ENCODE measurements around the gene NPTX1. TPM values are rescaled to one million over a fixed set of nuclear protein-coding genes. Genes with fewer than 3 reads are reported as not detected.

The NPTX1 gene
- total and polyA plus RNA-seq, 2 of the 13 experiments (the other 11 are each of a cell fraction or from before 2014, with no cell fraction given): 0.01 TPM; not detected in 1

DNA sequence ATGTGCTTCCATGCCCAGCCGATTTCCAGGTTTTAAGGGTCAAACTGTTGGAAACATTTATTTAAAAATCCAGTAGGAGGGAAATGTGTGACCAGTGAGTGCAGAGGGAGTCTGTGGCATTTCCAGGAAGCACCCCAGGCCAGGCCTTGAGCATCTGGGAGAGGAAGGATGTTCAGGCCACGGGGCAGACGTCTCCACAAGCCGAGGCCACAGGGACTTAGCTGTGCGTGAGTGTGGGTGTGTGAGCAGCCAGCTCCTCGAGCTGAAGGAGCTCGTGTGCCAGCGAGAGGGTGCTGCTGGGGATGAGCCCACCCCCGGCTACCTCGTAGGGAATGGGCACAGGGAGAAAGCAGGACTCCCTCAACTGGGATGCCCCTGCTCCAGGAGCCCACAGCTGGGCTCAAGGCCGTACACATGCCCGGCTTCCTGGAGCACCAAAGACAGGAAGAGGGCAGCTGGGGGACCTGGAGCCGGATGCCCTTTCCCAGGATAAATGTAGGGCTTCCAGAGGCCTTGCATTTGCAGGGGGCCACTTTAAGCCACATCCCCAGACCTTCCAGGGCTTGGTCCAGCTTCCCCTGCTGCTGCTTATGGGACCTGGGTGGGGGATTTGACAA is 12.5 kb downstream of the NPTX1 start:
- intact Hi-C loops (cut with micrococcal nuclease; ENCODE audit: unreplicated experiment) (no loop called here), in situ Hi-C loops (cut with HindIII; ENCODE audit: extremely low pct_ligation_motif_present, low pct_unique_long_range_greater_than_20kb) (no loop called here)
- H3K27ac ChIP-seq (ENCODE audit: extremely low read length, insufficient read depth, low read length): no peak overlapping the region
- H3K79me2 ChIP-seq (ENCODE audit: insufficient read depth, low read length): no peaks in the 10 kb centered on the region
- POLR2A ChIA-PET: interaction anchor here (2.7 kb wide), 1 partner anchor 9 kb away, joined by 20 read pairs; no protein-coding TSS in a partner anchor
- BruUV-seq (replicated peaks): no TSS peak
- no peak overlapping the region for H3K9ac ChIP-seq (ENCODE audit: insufficient read depth, low read depth, low read length)
- no peak for FAIRE-seq
- TF ChIP-seq, protein P1, sequence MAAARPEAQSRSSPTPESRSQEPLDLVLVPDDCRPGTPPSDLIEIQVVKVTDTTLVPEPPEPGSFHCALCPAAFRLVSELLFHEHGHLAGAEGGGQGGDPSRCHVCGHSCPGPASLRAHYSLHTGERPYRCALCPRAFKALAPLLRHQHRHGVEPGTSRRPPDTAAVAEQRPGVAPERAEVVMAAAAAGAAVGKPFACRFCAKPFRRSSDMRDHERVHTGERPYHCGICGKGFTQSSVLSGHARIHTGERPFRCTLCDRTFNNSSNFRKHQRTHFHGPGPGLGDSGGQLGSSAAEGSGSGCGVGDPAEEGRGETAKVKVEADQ (CRISPR knock-in tag; IDR thresholded peaks at IDR 0.05; ENCODE audit: borderline replicate concordance): no peak
- TF ChIP-seq ZNF350 (CRISPR knock-in tag; IDR thresholded peaks at IDR 0.05; ENCODE audit: borderline replicate concordance, low read depth): no peak
- TF ChIP-seq, protein P2, sequence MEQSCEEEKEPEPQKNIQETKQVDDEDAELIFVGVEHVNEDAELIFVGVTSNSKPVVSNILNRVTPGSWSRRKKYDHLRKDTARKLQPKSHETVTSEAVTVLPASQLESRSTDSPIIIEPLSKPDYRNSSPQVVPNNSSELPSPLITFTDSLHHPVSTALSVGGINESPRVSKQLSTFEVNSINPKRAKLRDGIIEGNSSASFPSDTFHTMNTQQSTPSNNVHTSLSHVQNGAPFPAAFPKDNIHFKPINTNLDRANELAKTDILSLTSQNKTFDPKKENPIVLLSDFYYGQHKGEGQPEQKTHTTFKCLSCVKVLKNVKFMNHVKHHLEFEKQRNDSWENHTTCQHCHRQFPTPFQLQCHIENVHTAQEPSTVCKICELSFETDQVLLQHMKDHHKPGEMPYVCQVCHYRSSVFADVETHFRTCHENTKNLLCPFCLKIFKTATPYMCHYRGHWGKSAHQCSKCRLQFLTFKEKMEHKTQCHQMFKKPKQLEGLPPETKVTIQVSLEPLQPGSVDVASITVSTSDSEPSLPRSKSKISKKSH (CRISPR knock-in tag; IDR thresholded peaks at IDR 0.05; ENCODE audit: borderline replicate concordance): no peak
- TF ChIP-seq MYNN (CRISPR knock-in tag; IDR thresholded peaks at IDR 0.05; ENCODE audit: low read depth): no peak
- TF ChIP-seq, protein P3, sequence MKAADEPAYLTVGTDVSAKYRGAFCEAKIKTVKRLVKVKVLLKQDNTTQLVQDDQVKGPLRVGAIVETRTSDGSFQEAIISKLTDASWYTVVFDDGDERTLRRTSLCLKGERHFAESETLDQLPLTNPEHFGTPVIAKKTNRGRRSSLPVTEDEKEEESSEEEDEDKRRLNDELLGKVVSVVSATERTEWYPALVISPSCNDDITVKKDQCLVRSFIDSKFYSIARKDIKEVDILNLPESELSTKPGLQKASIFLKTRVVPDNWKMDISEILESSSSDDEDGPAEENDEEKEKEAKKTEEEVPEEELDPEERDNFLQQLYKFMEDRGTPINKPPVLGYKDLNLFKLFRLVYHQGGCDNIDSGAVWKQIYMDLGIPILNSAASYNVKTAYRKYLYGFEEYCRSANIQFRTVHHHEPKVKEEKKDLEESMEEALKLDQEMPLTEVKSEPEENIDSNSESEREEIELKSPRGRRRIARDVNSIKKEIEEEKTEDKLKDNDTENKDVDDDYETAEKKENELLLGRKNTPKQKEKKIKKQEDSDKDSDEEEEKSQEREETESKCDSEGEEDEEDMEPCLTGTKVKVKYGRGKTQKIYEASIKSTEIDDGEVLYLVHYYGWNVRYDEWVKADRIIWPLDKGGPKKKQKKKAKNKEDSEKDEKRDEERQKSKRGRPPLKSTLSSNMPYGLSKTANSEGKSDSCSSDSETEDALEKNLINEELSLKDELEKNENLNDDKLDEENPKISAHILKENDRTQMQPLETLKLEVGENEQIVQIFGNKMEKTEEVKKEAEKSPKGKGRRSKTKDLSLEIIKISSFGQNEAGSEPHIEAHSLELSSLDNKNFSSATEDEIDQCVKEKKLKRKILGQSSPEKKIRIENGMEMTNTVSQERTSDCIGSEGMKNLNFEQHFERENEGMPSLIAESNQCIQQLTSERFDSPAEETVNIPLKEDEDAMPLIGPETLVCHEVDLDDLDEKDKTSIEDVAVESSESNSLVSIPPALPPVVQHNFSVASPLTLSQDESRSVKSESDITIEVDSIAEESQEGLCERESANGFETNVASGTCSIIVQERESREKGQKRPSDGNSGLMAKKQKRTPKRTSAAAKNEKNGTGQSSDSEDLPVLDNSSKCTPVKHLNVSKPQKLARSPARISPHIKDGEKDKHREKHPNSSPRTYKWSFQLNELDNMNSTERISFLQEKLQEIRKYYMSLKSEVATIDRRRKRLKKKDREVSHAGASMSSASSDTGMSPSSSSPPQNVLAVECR (CRISPR knock-in tag; IDR thresholded peaks at IDR 0.05; ENCODE audit: borderline replicate concordance): no peak
- TF ChIP-seq ZFP36L2 (CRISPR knock-in tag; IDR thresholded peaks at IDR 0.05): no peak
- no peak for TF ChIP-seq ATM (IDR thresholded peaks at IDR 0.05; ENCODE audit: borderline replicate concordance)
- no peak for TF ChIP-seq CBX1 (IDR thresholded peaks at IDR 0.05; ENCODE audit: low read depth)
- no peak for TF ChIP-seq PITX1 (CRISPR knock-in tag; IDR thresholded peaks at IDR 0.05)
- TF ChIP-seq TMF1 (CRISPR knock-in tag; IDR thresholded peaks at IDR 0.05; ENCODE audit: low read depth): no peak
- TF ChIP-seq STAT5B (CRISPR knock-in tag; IDR thresholded peaks at IDR 0.05): no peak
- TF ChIP-seq RFX3 (CRISPR knock-in tag; IDR thresholded peaks at IDR 0.05): no peak
- no peak for TF ChIP-seq SETDB1 (CRISPR knock-in tag; IDR thresholded peaks at IDR 0.05; ENCODE audit: borderline replicate concordance)
- no peak for TF ChIP-seq ZNF569 (CRISPR knock-in tag; IDR thresholded peaks at IDR 0.05; ENCODE audit: borderline replicate concordance)
- TF ChIP-seq ZNF883 (CRISPR knock-in tag; IDR thresholded peaks at IDR 0.05; ENCODE audit: not compliant biosample characterization): no peak
- TF ChIP-seq, protein P4, sequence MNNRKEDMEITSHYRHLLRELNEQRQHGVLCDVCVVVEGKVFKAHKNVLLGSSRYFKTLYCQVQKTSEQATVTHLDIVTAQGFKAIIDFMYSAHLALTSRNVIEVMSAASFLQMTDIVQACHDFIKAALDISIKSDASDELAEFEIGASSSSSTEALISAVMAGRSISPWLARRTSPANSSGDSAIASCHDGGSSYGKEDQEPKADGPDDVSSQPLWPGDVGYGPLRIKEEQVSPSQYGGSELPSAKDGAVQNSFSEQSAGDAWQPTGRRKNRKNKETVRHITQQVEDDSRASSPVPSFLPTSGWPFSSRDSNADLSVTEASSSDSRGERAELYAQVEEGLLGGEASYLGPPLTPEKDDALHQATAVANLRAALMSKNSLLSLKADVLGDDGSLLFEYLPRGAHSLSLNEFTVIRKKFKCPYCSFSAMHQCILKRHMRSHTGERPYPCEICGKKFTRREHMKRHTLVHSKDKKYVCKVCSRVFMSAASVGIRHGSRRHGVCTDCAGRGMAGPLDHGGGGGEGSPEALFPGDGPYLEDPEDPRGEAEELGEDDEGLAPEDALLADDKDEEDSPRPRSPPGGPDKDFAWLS (CRISPR knock-in tag; IDR thresholded peaks at IDR 0.05; ENCODE audit: borderline replicate concordance): no peak
- no peak for TF ChIP-seq NFKBIZ (CRISPR knock-in tag; IDR thresholded peaks at IDR 0.05)
- no peaks in the 10 kb centered on the region for H3K9me3 ChIP-seq (ENCODE audit: low read length)
- peaks cover 25 to 90% of the 10 kb centered on the region in 2 experiments for H3K27me3 ChIP-seq (ENCODE audit: control insufficient read depth in 1 of 2, insufficient read depth in 2 of 2, low read length in 2 of 2)
- no peaks in the 10 kb centered on the region for H3K4me1 ChIP-seq (ENCODE audit: insufficient read depth, low read length)
- no peak for ATAC-seq
- no peak for DNase-seq (ENCODE audit: low spot score)
- CTCF ChIA-PET (ENCODE audit: low intra/inter-chr PET ratio, low total read pairs): no interaction called here
- no peaks in the 10 kb centered on the region; the same call in 1 of the 2 replicates for H4K20me1 ChIP-seq (ENCODE audit: insufficient read depth, low read length)
- no peak overlapping the region for H2AFZ ChIP-seq (ENCODE audit: low read length)
- no peaks in the 10 kb centered on the region for H3K36me3 ChIP-seq (replicated peaks in 1 of 2; ENCODE audit: control insufficient read depth in 1 of 2, insufficient read depth in 2 of 2, low read length in 2 of 2)
- WGBS (ENCODE audit: low lambda C conversion rate): 6% methylated on average over 12 of the region's 13 CpGs
- no peak overlapping the region for H3K4me3 ChIP-seq (replicated peaks in 1 of 3; ENCODE audit: insufficient read depth in 1 of 3, low read depth in 2 of 3, low read length in 3 of 3)
- no peak overlapping the region for H3K4me2 ChIP-seq (ENCODE audit: low read depth, low read length)
